Esophagus muscularis mucosa (tissue), 4 donors: ENCODE results near the gene IRS2. TPM values are rescaled to one million over a fixed set of nuclear protein-coding genes. Genes with fewer than 3 reads are reported as not detected.

ENCODE experiments used
- DNase-seq: peaks from one replicate; pipeline ENCODE4 v3.0.0-alpha.2; 2017; ENCODE audit errors: extremely low spot score
- H3K27ac ChIP-seq, 4 donors: fragments of 200-600 bp; sonication (generic); replicated peaks in 1 of 4; 1 replicate in 3 of 4; 2 replicates in 1 of 4; pipeline ENCODE4 v1.5.1; 2016 to 2019; ENCODE audit warnings: mild to moderate bottlenecking in 1 of 4
- H3K27me3 ChIP-seq, 4 donors: fragments of 200-600 bp; sonication (generic); one replicate each; pipeline versions ENCODE4 v1.5.1 to v1.6.0; 2016 to 2019
- H3K36me3 ChIP-seq, 4 donors: fragments of 200-600 bp; sonication (generic); one replicate each; pipeline ENCODE4 v1.5.1; 2016 to 2019
- H3K4me1 ChIP-seq, 4 donors: fragments of 200-600 bp; sonication (generic); one replicate each; pipeline ENCODE4 v1.5.1; 2016 to 2019
- H3K4me3 ChIP-seq, 4 donors: fragments of 200-600 bp; sonication (generic); 1 replicate in 2 of 4; 2 replicates in 2 of 4; pipeline ENCODE4 v1.5.1; 2016 to 2019; ENCODE audit warnings: mild to moderate bottlenecking in 4 of 4, moderate library complexity in 1 of 4
- H3K9me3 ChIP-seq, 4 donors: fragments of 200-600 bp; sonication (generic); 1 replicate in 3 of 4; 2 replicates in 1 of 4; pipeline ENCODE4 v1.5.1; 2016 to 2019
- CTCF ChIP-seq, 3 experiments: fragments of 200-600 bp in 2 of 3; fragments of 450-650 bp in 1 of 3; sonication (generic) in 2 of 3; IDR thresholded peaks; one replicate each; pipeline ENCODE4 v1.5.1; 2017 to 2019; ENCODE audit warnings: antibody characterized with exemption in 3 of 3, mild to moderate bottlenecking in 2 of 3, moderate library complexity in 1 of 3
- EP300 ChIP-seq: sonication (generic); formaldehyde crosslinking; IDR thresholded peaks from one replicate; pipeline ENCODE4 v1.6.1; 2017; ENCODE audit warnings: antibody characterized with exemption
- POLR2A ChIP-seq: fragments of 450-650 bp; IDR thresholded peaks from one replicate; pipeline ENCODE4 v1.6.1; 2017; ENCODE audit warnings: antibody characterized with exemption, moderate library complexity, mild to moderate bottlenecking, low read depth
- POLR2AphosphoS5 ChIP-seq, 2 donors: sonication (generic); formaldehyde crosslinking; IDR thresholded peaks; one replicate each; pipeline ENCODE4 v1.6.1; 2017; ENCODE audit warnings: antibody characterized with exemption in 2 of 2
- WGBS: methylation state at CpG from one replicate; pipeline ENCODE4 v1.1.5; 2018; 5-methylcytosine and 5-hydroxymethylcytosine counted together
- intact Hi-C: fragments of 100-400 bp; cut with DNase I; formaldehyde crosslinking; loops from one replicate; pipeline ENCODE4 v1.15.1; 2023
- total RNA-seq, 4 donors: library from RNA; depleted of rRNA; stranded (reverse); fragments of >200 nt; gene quantifications; one replicate each; pipeline versions ENCODE4 v1.1.0 to v1.2.1, GENCODE V29; 2016

Gene IRS2
- total RNA-seq, 4 donors from 2014 or later, result 46.4 to 95.3 (median 63.7) TPM

GRCh38 chr13:109803825-109804224 lies 17.4 kb upstream of the IRS2 start:
- H3K27me3 ChIP-seq, result no peaks in the 10 kb centered on the region
- no peak overlapping the region for H3K4me3 ChIP-seq
- H3K9me3 ChIP-seq, result no peaks in the 10 kb centered on the region
- no peak for TF ChIP-seq CTCF (IDR thresholded peaks at IDR 0.05)
- no peak for TF ChIP-seq POLR2AphosphoS5 (IDR thresholded peaks at IDR 0.05)
- TF ChIP-seq EP300, result no peak
- no peak for TF ChIP-seq POLR2A
- H3K36me3 ChIP-seq, result no peaks in the 10 kb centered on the region
- intact Hi-C loops, result no loop called here
- DNase-seq, result no peak
- no peak overlapping the region for H3K27ac ChIP-seq
- H3K4me1 ChIP-seq, result peaks cover 0 to 5% (median 0%) of the 10 kb centered on the region in 4 donors
- 75% methylated on average over 1 of the region's 1 CpG for WGBS

- no peak for TF ChIP-seq EP300
- TF ChIP-seq POLR2AphosphoS5 (IDR thresholded peaks at IDR 0.05), result no peak
- no peak for TF ChIP-seq POLR2A
- no peak for TF ChIP-seq CTCF (IDR thresholded peaks at IDR 0.05)
- H3K4me3 ChIP-seq, result no peak overlapping the region
Observed at GRCh38 chr13:109802936-109803335, 16.6 kb upstream of the IRS2 start.

GRCh38 chr13:109795011-109795410 lies 8.6 kb upstream of the IRS2 start:
- H3K4me1 ChIP-seq, result peaks cover 3 to 14% (median 8%) of the 10 kb centered on the region in 4 donors
- no peaks in the 10 kb centered on the region for H3K36me3 ChIP-seq
- H3K27me3 ChIP-seq, result no peaks in the 10 kb centered on the region
- intact Hi-C loops, result no loop called here
- no peak for DNase-seq
- no peak overlapping the region for H3K4me3 ChIP-seq
- TF ChIP-seq CTCF (IDR thresholded peaks at IDR 0.05) (no peak), POLR2A (no peak), POLR2AphosphoS5 (IDR thresholded peaks at IDR 0.05) (no peak), EP300 (no peak)
- H3K27ac ChIP-seq, result no peak overlapping the region
- 74% methylated on average over 2 of the region's 2 CpGs for WGBS
- no peaks in the 10 kb centered on the region for H3K9me3 ChIP-seq

More at GRCh38 chr13:109802936-109803335, 16.6 kb upstream of the IRS2 start:
- no peaks in the 10 kb centered on the region for H3K36me3 ChIP-seq
- H3K27ac ChIP-seq, result no peak overlapping the region
- no peak for DNase-seq
- peaks cover 0 to 5% (median 0%) of the 10 kb centered on the region in 4 donors for H3K4me1 ChIP-seq
- H3K27me3 ChIP-seq, result no peaks in the 10 kb centered on the region
- intact Hi-C loops, result no loop called here
- WGBS, result 96% methylated on average over 4 of the region's 4 CpGs
- no peaks in the 10 kb centered on the region for H3K9me3 ChIP-seq

GRCh38 chr13:109794095-109794494 lies 7.7 kb upstream of the IRS2 start:
- Histone ChIP-seq H3K9me3 (no peaks in the 10 kb centered on the region), H3K4me1 (peaks cover 3 to 21% (median 14%) of the 10 kb centered on the region in 4 donors), H3K36me3 (no peaks in the 10 kb centered on the region), H3K27ac (no peak overlapping the region), H3K4me3 (no peak overlapping the region), H3K27me3 (no peaks in the 10 kb centered on the region)
- DNase-seq, result no peak
- 91% methylated on average over 10 of the region's 12 CpGs for WGBS
- intact Hi-C loops, result no loop called here
- TF ChIP-seq POLR2AphosphoS5 (IDR thresholded peaks at IDR 0.05) (no peak), CTCF (IDR thresholded peaks at IDR 0.05) (no peak), EP300 (no peak), POLR2A (no peak)

- no peak overlapping the region for H3K4me3 ChIP-seq
- H3K27ac ChIP-seq, result no peak overlapping the region
- no peak for TF ChIP-seq POLR2AphosphoS5 (IDR thresholded peaks at IDR 0.05)
- TF ChIP-seq EP300, result no peak
- no peak for TF ChIP-seq CTCF (IDR thresholded peaks at IDR 0.05)
- TF ChIP-seq POLR2A, result no peak
- no peak for DNase-seq
- intact Hi-C loops, result no loop called here
- H3K4me1 ChIP-seq, result peaks cover 8 to 37% (median 29%) of the 10 kb centered on the region in 4 donors
- H3K36me3 ChIP-seq, result no peaks in the 10 kb centered on the region
- H3K9me3 ChIP-seq, result no peaks in the 10 kb centered on the region
- WGBS, result 85% methylated on average over 6 of the region's 6 CpGs
- no peaks in the 10 kb centered on the region for H3K27me3 ChIP-seq
Observed at GRCh38 chr13:109792416-109793059, 6.2 kb upstream of the IRS2 start.
